Heart left ventricle (tissue), 16 donors: ENCODE data around the gene TSSK3. TPM values are rescaled to one million over a fixed set of nuclear protein-coding genes. Genes with fewer than 3 reads are reported as not detected.

Experiments
- ATAC-seq, 4 donors: fragments of 200-7000 bp; cut with Tn5 transposase; one replicate each; pipeline ENCODE4 v1.9.1; 2020 to 2022; ENCODE audit warnings: moderate library complexity in 4 of 4, mild to moderate bottlenecking in 3 of 4, moderate number of reproducible peaks in 1 of 4
- DNase-seq, 5 donors: peaks; one replicate each; pipeline ENCODE4 v3.0.0-alpha.2; 2020
- H3K27ac ChIP-seq, 12 donors: fragments of 200-600 bp; sonication (generic) in 4 of 12; one replicate each; pipeline versions ENCODE4 v1.5.0 to v1.8.0; 2016 to 2022; ENCODE audit warnings: mild to moderate bottlenecking in 2 of 12
- H3K27me3 ChIP-seq, 9 donors: fragments of 200-600 bp; sonication (generic) in 2 of 9; one replicate each; pipeline versions ENCODE4 v1.5.1 to v1.8.0; 2016 to 2022; ENCODE audit warnings: mild to moderate bottlenecking in 3 of 9
- H3K36me3 ChIP-seq, 9 donors: fragments of 200-600 bp; sonication (generic) in 2 of 9; one replicate each; pipeline versions ENCODE4 v1.5.0 to v1.8.0; 2018 to 2022; ENCODE audit warnings: mild to moderate bottlenecking in 2 of 9
- H3K4me1 ChIP-seq, 12 donors: fragments of 200-600 bp; sonication (generic) in 4 of 12; one replicate each; pipeline versions ENCODE4 v1.5.0 to v1.8.0; 2016 to 2022; ENCODE audit warnings: mild to moderate bottlenecking in 3 of 12
- H3K4me3 ChIP-seq, 12 donors: fragments of 200-600 bp; sonication (generic) in 4 of 12; one replicate each; pipeline versions ENCODE4 v1.5.0 to v1.8.0; 2017 to 2022; ENCODE audit warnings: mild to moderate bottlenecking in 9 of 12, moderate library complexity in 4 of 12
- H3K9me3 ChIP-seq, 12 donors: fragments of 200-600 bp; sonication (generic) in 4 of 12; one replicate each; pipeline versions ENCODE4 v1.5.0 to v1.8.0; 2016 to 2022; ENCODE audit warnings: mild to moderate bottlenecking in 1 of 12
- CTCF ChIP-seq, 12 donors: fragments of 200-600 bp; sonication (generic) in 4 of 12; IDR thresholded peaks; one replicate each; pipeline versions ENCODE4 v1.5.0 to v1.8.0; 2018 to 2022; ENCODE audit warnings: antibody characterized with exemption in 12 of 12, mild to moderate bottlenecking in 5 of 12
- POLR2A ChIP-seq, 2 donors: fragments of 450-650 bp; IDR thresholded peaks; one replicate each; pipeline ENCODE4 v1.6.1; 2017; ENCODE audit warnings: antibody characterized with exemption in 2 of 2, mild to moderate bottlenecking in 2 of 2, moderate library complexity in 2 of 2
- WGBS, 4 donors: extraction: QIAGEN DNeasy Blood & Tissue Kit in 2 of 4; methylation state at CpG; one replicate each; pipeline versions ENCODE4 v1.1.5 to v1.1.7; 2013 to 2018; 5-methylcytosine and 5-hydroxymethylcytosine counted together
- intact Hi-C, 10 donors: fragments of 100-400 bp; cut with DNase I; formaldehyde crosslinking; loops; one replicate each; pipeline versions ENCODE4 v1.11.1 to v1.14.2; 2022
- polyA plus RNA-seq, 2 donors: library from polyadenylated mRNA; stranded (reverse); fragments of 200-250 nt; gene quantifications; one replicate each; pipeline ENCODE4 v1.2.3, GENCODE V29; 2013
- total RNA-seq, 9 donors: library from RNA; depleted of rRNA in 2 of 9; stranded (reverse); fragments of >200 nt in 2 of 9; fragmentation: NEBNext Ultra II Directional in 3 of 9; extraction: Animal tissue kit (Norgen Biotek cat#: 25700) in 3 of 9; gene quantifications; one replicate each; pipeline versions ENCODE4 v1.1.0 to v1.2.4, GENCODE V29; 2016 to 2023
- donor health status: ischemic (EF 13 %, LVEDD 7.1; RV severe dilation, severe dysfunction).
- donor health status: healthy with polysubstance abuse.
- donor health status: DM: no; HTN: yes; CAD: no.
- donor health status: DM: no; HTN: no; CAD: no.
- donor health status: ischemic (EF 25% LVEDD 6.9; RV normal size, moderate dysfunction).
- donor health status: ischemic (EF 25% LVEDD 5.7; RV mildly dilated, moderate dysfunction).
- donor health status: healthy.
- donor health status: DM: yes; HTN: yes; CAD: no.
- donor health status: ischemic (EF 35%, LVEDD 5.7; RV mildly dilated, moderate dysfunction).
- donor health status: nonischemic (EF 11% LVEDD 7.7; RV severe dilation, severe dysfunction).
- donor health status: DM: yes; HTN: yes; CAD: no.
- donor health status: PGD.
- donor health status: ischemic (EF 29% LVEDD 5.4; RV normal size, mild dysfunction).
- donor health status: nonischemic (EF 23%, LVEDD 6.1; RV moderate dilation, normal function).

Gene TSSK3
- total and polyA plus RNA-seq, 11 donors = 0.37 to 3.1 (median 1.7) TPM; not detected in 2

DNA sequence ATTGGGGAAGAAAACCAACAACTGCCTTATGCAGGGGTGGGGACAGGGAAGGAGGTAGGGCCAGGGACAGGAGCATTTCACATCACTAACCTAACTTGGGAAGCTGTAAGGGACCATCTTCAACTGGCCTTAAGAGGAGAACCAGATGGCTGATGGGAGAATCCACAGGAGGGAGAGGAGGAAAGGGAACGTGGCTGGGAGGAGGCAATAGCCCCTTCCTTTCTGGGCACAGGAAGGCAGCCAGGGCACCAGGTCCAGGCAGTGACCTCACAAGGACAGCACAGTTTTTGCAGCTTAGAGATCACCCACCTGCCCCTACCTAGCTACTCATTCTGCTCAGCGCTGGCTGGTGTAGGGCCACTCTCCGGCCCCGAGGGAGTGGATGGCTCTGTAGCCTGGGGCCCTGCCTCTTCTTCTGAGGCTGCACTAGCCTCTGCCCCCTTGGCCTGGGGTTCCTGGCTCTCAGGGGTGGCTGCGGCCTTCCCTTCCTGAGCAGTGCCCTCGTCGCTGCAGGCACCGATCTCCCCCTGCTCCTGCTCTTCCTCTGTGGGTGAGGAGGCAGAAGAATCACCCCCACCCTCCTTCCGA lies 28.0 kb upstream of the TSSK3 start:
- Histone ChIP-seq H3K4me3 (peak overlapping the region in 10 of 12 donors; percentile 62 to 93 (median 72)), H3K27ac (peak overlapping the region in 3 of 12 donors; percentile 64 to 80 (median 72)), H3K9me3 (no peaks in the 10 kb centered on the region), H3K4me1 (peaks cover 5 to 45% (median 22%) of the 10 kb centered on the region in 12 donors), H3K36me3 (peaks cover 0 to 51% (median 40%) of the 10 kb centered on the region in 9 donors), H3K27me3 (peaks cover 0 to 5% (median 0%) of the 10 kb centered on the region in 9 donors)
- DNase-seq (no peak), ATAC-seq (no peak)
- intact Hi-C loops = loop anchor here in 2 of 10 donors (5.0 to 10.0 kb wide), 2 partner anchors 78 to 110 kb away; partner anchors contain the start of genes EIF3I (in 1 of the 2) and TMEM234 (in 1 of the 2)
- 52 to 77% (median 56%) methylated on average over 7 to 9 of the region's 9 CpGs for WGBS, 4 donors
- no peak for TF ChIP-seq POLR2A (IDR thresholded peaks at IDR 0.05)

GRCh38 chr1:32334864-32335534 lies 27.3 kb upstream of the TSSK3 start:
- Histone ChIP-seq H3K4me1 (peaks cover 5 to 51% (median 22%) of the 10 kb centered on the region in 12 donors), H3K27ac (peak overlapping the region; percentile 42 to 91 (median 73)), H3K9me3 (no peaks in the 10 kb centered on the region), H3K27me3 (peaks cover 0 to 5% (median 0%) of the 10 kb centered on the region in 9 donors), H3K4me3 (peak overlapping the region; percentile 62 to 93 (median 72)), H3K36me3 (peaks cover 0 to 44% (median 34%) of the 10 kb centered on the region in 9 donors)
- TF ChIP-seq CTCF (IDR thresholded peaks at IDR 0.05) = peak; percentile 58 to 87 (median 72)
- no peak for TF ChIP-seq POLR2A (IDR thresholded peaks at IDR 0.05)
- intact Hi-C loops = loop anchor here in 2 of 10 donors (5.0 to 10.0 kb wide), 2 partner anchors 77 to 110 kb away; partner anchors contain the start of genes EIF3I (in 1 of the 2) and TMEM234 (in 1 of the 2)
- peak in 4 of 5 donors; percentile 54 to 81 (median 63) for DNase-seq
- ATAC-seq = peak in 3 of 4 donors; percentile 33 to 52 (median 35)
- 3 to 18% (median 4%) methylated on average over 8 to 46 of the region's 46 CpGs for WGBS, 4 donors

- intact Hi-C loops = loop anchor here in 1 of 10 donors (10.0 kb wide), 1 partner anchor 111 kb away; the partner anchor contains the start of genes EIF3I and TMEM234
- TF ChIP-seq POLR2A (IDR thresholded peaks at IDR 0.05) = no peak
- TF ChIP-seq CTCF (IDR thresholded peaks at IDR 0.05) = no peak
- Histone ChIP-seq H3K27ac (peak overlapping the region; percentile 42 to 91 (median 73)), H3K27me3 (peaks cover 0 to 5% (median 0%) of the 10 kb centered on the region in 9 donors), H3K36me3 (peaks cover 0 to 40% (median 31%) of the 10 kb centered on the region in 9 donors), H3K9me3 (no peaks in the 10 kb centered on the region), H3K4me3 (peak overlapping the region; percentile 62 to 93 (median 72)), H3K4me1 (peaks cover 5 to 55% (median 22%) of the 10 kb centered on the region in 12 donors)
- WGBS, 4 donors = 0 to 1% (median 0%) methylated on average over 1 to 34 of the region's 34 CpGs
- DNase-seq = no peak
- peak in 1 of 4 donors; percentile 1 for ATAC-seq
Measured at GRCh38 chr1:32335535-32335789, 26.9 kb upstream of the TSSK3 start.

- peaks cover 5 to 55% (median 22%) of the 10 kb centered on the region in 12 donors for H3K4me1 ChIP-seq
- intact Hi-C loops = loop anchor here in 2 of 10 donors (2.0 to 10.0 kb wide), 2 partner anchors 15 to 111 kb away; partner anchors contain the start of genes EIF3I (in 1 of the 2) and TMEM234 (in 1 of the 2)
- 0 to 1% (median 1%) methylated on average over 6 to 95 of the region's 95 CpGs for WGBS, 4 donors
- H3K36me3 ChIP-seq = peaks cover 0 to 35% (median 26%) of the 10 kb centered on the region in 9 donors
- no peaks in the 10 kb centered on the region for H3K9me3 ChIP-seq
- peak within 1 kb of the TSS; percentile 62 to 93 (median 72) for H3K4me3 ChIP-seq
- H3K27ac ChIP-seq = peak within 1 kb of the TSS; percentile 43 to 91 (median 73)
- DNase-seq = peak; percentile 85 to 92 (median 88)
- peak; percentile 9 to 76 (median 71) for ATAC-seq
- peaks cover 0 to 5% (median 0%) of the 10 kb centered on the region in 9 donors for H3K27me3 ChIP-seq
- TF ChIP-seq POLR2A (IDR thresholded peaks at IDR 0.05) (peak in 1 of 2 donors; percentile 90), CTCF (IDR thresholded peaks at IDR 0.05) (peak in 1 of 12 donors; percentile 6)
Measured at GRCh38 chr1:32335790-32336590, 26.3 kb upstream of the TSSK3 start, which contains the start of gene MARCKSL1. MARCKSL1 (minus strand) TSS chr1:32336233; CDS start chr1:32336033, 200 bp downstream.
